GM12865 (cell line): ENCODE results near the gene CCL7.

Source experiments
- DNase-seq: peaks from one replicate; pipeline ENCODE4 v3.0.0; 2010; ENCODE audit warnings: low read depth
- H3K4me3 ChIP-seq: 2 replicates; pipeline ENCODE4 v1.5.1; 2011; ENCODE audit warnings: mild to moderate bottlenecking, low read depth, low read length, control low read depth
- CTCF ChIP-seq: IDR thresholded peaks from 2 replicates; pipeline ENCODE4 v1.5.1; 2011; ENCODE audit warnings: low read length, control low read depth, low read depth, inconsistent platforms; ENCODE audit not compliant: insufficient read depth; ENCODE audit errors: missing control alignments

The CCL7 gene

DNA sequence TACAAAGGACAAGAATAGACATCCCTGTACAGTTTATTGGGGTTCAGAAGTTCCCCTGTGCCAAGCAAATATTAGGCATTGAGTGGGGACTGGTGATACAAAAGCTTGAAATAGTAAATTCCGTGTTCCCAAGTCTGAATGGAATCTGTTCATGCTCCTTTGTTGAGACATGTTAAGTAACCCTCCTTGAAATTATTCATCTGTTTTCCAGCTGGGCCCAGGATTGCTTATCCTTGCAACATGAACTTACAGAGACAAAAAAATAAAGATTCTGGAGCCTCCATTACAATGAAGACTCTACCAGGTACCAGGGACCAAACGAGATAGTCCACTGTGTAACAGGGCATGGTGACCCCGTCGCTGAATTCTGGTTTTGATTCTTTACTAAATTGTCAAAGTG lies 43.1 kb downstream of the CCL7 start:
- no peak overlapping the region for H3K4me3 ChIP-seq
- DNase-seq: no peak
- no peak for TF ChIP-seq CTCF

GRCh38 chr17:34314279-34314678 lies 44.3 kb downstream of the CCL7 start:
- TF ChIP-seq CTCF: no peak
- no peak overlapping the region for H3K4me3 ChIP-seq
- DNase-seq: peak; percentile 44

GRCh38 chr17:34318474-34318873 lies 48.5 kb downstream of the CCL7 start:
- TF ChIP-seq CTCF: no peak
- peak; percentile 42 for DNase-seq
- H3K4me3 ChIP-seq: no peak overlapping the region

- TF ChIP-seq CTCF: no peak
- no peak for DNase-seq
- H3K4me3 ChIP-seq: no peak within 1 kb of the TSS
Observed at GRCh38 chr17:34319039-34319483, 49.0 kb downstream of the CCL7 start, which contains the start of gene CCL8. Gene CCL8 (plus strand): TSS chr17:34319435. CDS start chr17:34319502, 67 bp downstream.
